Activated CD8-positive, alpha-beta memory T cell treated with anti-CD3 and anti-CD28 coated beads for 48 hours (primary cell): ENCODE results near the gene DOCK8.

ENCODE experiments used
- DNase-seq, 3 experiments: peaks; one replicate each; pipeline ENCODE4 v3.0.0-alpha.2; 2020; ENCODE audit warnings: low read depth in 2 of 3, low spot score in 2 of 3

The DOCK8 gene

GRCh38 chr9:357560-357959, 142.9 kb downstream of the DOCK8 start:
- DNase-seq, result no peak

- DNase-seq, result no peak
Observed at GRCh38 chr9:362561-363273, 148.1 kb downstream of the DOCK8 start.

- no peak for DNase-seq
Observed at GRCh38 chr9:363274-363612, 148.6 kb downstream of the DOCK8 start.

GRCh38 chr9:365436-365835, 150.8 kb downstream of the DOCK8 start:
- no peak for DNase-seq

- no peak for DNase-seq
Observed at GRCh38 chr9:366620-367019, 152.0 kb downstream of the DOCK8 start.

- no peak for DNase-seq
Observed at GRCh38 chr9:370086-370485, 155.4 kb downstream of the DOCK8 start.

GRCh38 chr9:371349-371748, 156.7 kb downstream of the DOCK8 start:
- DNase-seq, result no peak

- no peak for DNase-seq
Observed at GRCh38 chr9:372128-372527, 157.5 kb downstream of the DOCK8 start.

GRCh38 chr9:373759-374206, 159.1 kb downstream of the DOCK8 start:
- DNase-seq, result no peak

GRCh38 chr9:374736-375135, 160.1 kb downstream of the DOCK8 start:
- no peak for DNase-seq

- no peak for DNase-seq
Observed at GRCh38 chr9:376115-376514, 161.4 kb downstream of the DOCK8 start.

GRCh38 chr9:378263-378662, 163.6 kb downstream of the DOCK8 start:
- DNase-seq, result no peak

GRCh38 chr9:382383-382782, 167.7 kb downstream of the DOCK8 start:
- no peak for DNase-seq

GRCh38 chr9:385818-386398, 171.2 kb downstream of the DOCK8 start:
- DNase-seq, result no peak

GRCh38 chr9:389159-389558, 174.5 kb downstream of the DOCK8 start:
- DNase-seq, result no peak

GRCh38 chr9:389758-390157, 175.1 kb downstream of the DOCK8 start:
- DNase-seq, result no peak

- no peak for DNase-seq
Observed at GRCh38 chr9:392077-392804, 177.6 kb downstream of the DOCK8 start.

- no peak for DNase-seq
Observed at GRCh38 chr9:394347-395052, 179.8 kb downstream of the DOCK8 start.

GRCh38 chr9:396396-396795, 181.7 kb downstream of the DOCK8 start:
- no peak for DNase-seq

GRCh38 chr9:398085-398484, 183.4 kb downstream of the DOCK8 start:
- DNase-seq, result no peak

- DNase-seq, result no peak
Observed at GRCh38 chr9:401223-401622, 186.6 kb downstream of the DOCK8 start.

- DNase-seq, result no peak
Observed at GRCh38 chr9:404234-404633, 189.6 kb downstream of the DOCK8 start.
